IgD-negative memory B cell (primary cell): ENCODE data around the gene IDI2. TPM values are rescaled to one million over a fixed set of nuclear protein-coding genes. Genes with fewer than 3 reads are reported as not detected.
A peak's percentile ranks its signal among the peaks of the same experiment; 100 is the strongest.

Experiments used
- H3K27ac Mint-ChIP-seq, 3 donors: one replicate each; pipeline ENCODE4 v1.8.0; 2020 to 2022; ENCODE audit warnings: mild to moderate bottlenecking in 3 of 3, mixed read lengths in 3 of 3, moderate library complexity in 1 of 3
- H3K27me3 Mint-ChIP-seq: one replicate; pipeline ENCODE4 v1.8.0; 2021; ENCODE audit warnings: mixed read lengths
- H3K36me3 Mint-ChIP-seq: one replicate; pipeline ENCODE4 v1.8.0; 2020; ENCODE audit warnings: mild to moderate bottlenecking, mixed read lengths
- H3K4me1 Mint-ChIP-seq, 3 donors: one replicate each; pipeline ENCODE4 v1.8.0; 2020 to 2022; ENCODE audit warnings: mixed read lengths in 3 of 3, mild to moderate bottlenecking in 1 of 3
- H3K4me3 Mint-ChIP-seq, 4 donors: one replicate each; pipeline ENCODE4 v1.8.0; 2020 to 2022; ENCODE audit warnings: mild to moderate bottlenecking in 4 of 4, mixed read lengths in 4 of 4, moderate library complexity in 3 of 4
- H3K9me3 Mint-ChIP-seq, 3 donors: one replicate each; pipeline ENCODE4 v1.8.0; 2020 to 2021; ENCODE audit warnings: mixed read lengths in 3 of 3, mild to moderate bottlenecking in 1 of 3
- polyA plus RNA-seq: library from polyadenylated mRNA; unstranded; fragments of 300-500 nt; fragmentation: Illumina TruSeq; gene quantifications from one replicate; pipeline ENCODE4 v1.2.3, GENCODE V29; 2021

IDI2 gene
- polyA plus RNA-seq, 1 donor from 2014 or later, result not detected

- Mint-ChIP-seq H3K36me3 (peaks cover 1% of the 10 kb centered on the region), H3K4me1 (peaks cover 17 to 22% (median 21%) of the 10 kb centered on the region in 3 donors), H3K27ac (peak overlapping the region; percentile 91 to 95 (median 93)), H3K9me3 (no peaks in the 10 kb centered on the region), H3K4me3 (peak overlapping the region; percentile 93 to 98 (median 98)), H3K27me3 (no peaks in the 10 kb centered on the region)
These were observed 38.6 kb downstream of the IDI2 start for GRCh38 chr10:986881-987619.

GRCh38 chr10:986137-986825 is 39.4 kb downstream of the IDI2 start:
- Mint-ChIP-seq H3K27me3 (no peaks in the 10 kb centered on the region), H3K9me3 (peaks cover 0 to 2% (median under 1%) of the 10 kb centered on the region in 3 donors), H3K36me3 (peaks cover under 1% of the 10 kb centered on the region), H3K27ac (peak overlapping the region in 2 of 3 donors; percentile 89 to 91), H3K4me1 (peaks cover 15 to 21% (median 20%) of the 10 kb centered on the region in 3 donors), H3K4me3 (peak overlapping the region in 1 of 4 donors; percentile 97)

GRCh38 chr10:985361-985760 is 40.3 kb downstream of the IDI2 start:
- H3K4me1 Mint-ChIP-seq, result peaks cover 10 to 16% (median 14%) of the 10 kb centered on the region in 3 donors
- peak overlapping the region in 1 of 4 donors; percentile 50 for H3K4me3 Mint-ChIP-seq

GRCh38 chr10:983971-984655 is 41.5 kb downstream of the IDI2 start:
- Mint-ChIP-seq H3K36me3 (peaks cover under 1% of the 10 kb centered on the region), H3K9me3 (peaks cover under 1 to 9% (median 8%) of the 10 kb centered on the region in 3 donors), H3K27me3 (no peaks in the 10 kb centered on the region), H3K4me1 (peaks cover 4 to 6% (median 5%) of the 10 kb centered on the region in 3 donors), H3K4me3 (no peak overlapping the region), H3K27ac (no peak overlapping the region)

More at GRCh38 chr10:985361-985760, 40.3 kb downstream of the IDI2 start:
- Mint-ChIP-seq H3K36me3 (no peaks in the 10 kb centered on the region), H3K9me3 (peaks cover 0 to 8% (median 6%) of the 10 kb centered on the region in 3 donors), H3K27me3 (no peaks in the 10 kb centered on the region), H3K27ac (peak overlapping the region in 1 of 3 donors; percentile 51)

GRCh38 chr10:983401-983800 is 42.3 kb downstream of the IDI2 start:
- Mint-ChIP-seq H3K4me3 (no peak overlapping the region), H3K36me3 (peaks cover 3% of the 10 kb centered on the region), H3K4me1 (peaks cover 4 to 5% (median 4%) of the 10 kb centered on the region in 3 donors), H3K9me3 (peaks cover 5 to 14% (median 12%) of the 10 kb centered on the region in 3 donors), H3K27ac (no peak overlapping the region), H3K27me3 (no peaks in the 10 kb centered on the region)

GRCh38 chr10:980468-981093 is 45.1 kb downstream of the IDI2 start:
- Mint-ChIP-seq H3K4me1 (no peaks in the 10 kb centered on the region), H3K4me3 (no peak overlapping the region), H3K36me3 (peaks cover 5% of the 10 kb centered on the region), H3K27ac (no peak overlapping the region), H3K9me3 (peaks cover 7 to 18% (median 12%) of the 10 kb centered on the region in 3 donors), H3K27me3 (no peaks in the 10 kb centered on the region)

GRCh38 chr10:978826-979421 is 46.7 kb downstream of the IDI2 start:
- H3K4me3 Mint-ChIP-seq, result peak overlapping the region in 1 of 4 donors; percentile 85
- no peaks in the 10 kb centered on the region for H3K4me1 Mint-ChIP-seq
- no peaks in the 10 kb centered on the region for H3K27me3 Mint-ChIP-seq
- H3K9me3 Mint-ChIP-seq, result peaks cover 7 to 18% (median 12%) of the 10 kb centered on the region in 3 donors
- peak overlapping the region in 1 of 3 donors; percentile 6 for H3K27ac Mint-ChIP-seq
- H3K36me3 Mint-ChIP-seq, result peaks cover 5% of the 10 kb centered on the region

- Mint-ChIP-seq H3K27me3 (peaks cover 12% of the 10 kb centered on the region), H3K4me3 (no peak overlapping the region), H3K4me1 (no peaks in the 10 kb centered on the region), H3K36me3 (peaks cover 8% of the 10 kb centered on the region), H3K27ac (no peak overlapping the region), H3K9me3 (peaks cover 7 to 18% (median 15%) of the 10 kb centered on the region in 3 donors)
These were observed 49.3 kb downstream of the IDI2 start for GRCh38 chr10:976316-976715.

- H3K27ac Mint-ChIP-seq, result no peak overlapping the region
- H3K9me3 Mint-ChIP-seq, result peaks cover 7 to 11% (median 8%) of the 10 kb centered on the region in 3 donors
- peaks cover 0 to 1% (median 0%) of the 10 kb centered on the region in 3 donors for H3K4me1 Mint-ChIP-seq
- H3K36me3 Mint-ChIP-seq, result peaks cover 8% of the 10 kb centered on the region
- no peak overlapping the region for H3K4me3 Mint-ChIP-seq
- H3K27me3 Mint-ChIP-seq, result peaks cover 15% of the 10 kb centered on the region
These were observed 50.9 kb downstream of the IDI2 start for GRCh38 chr10:974785-975074.

- peaks cover 7 to 10% (median 8%) of the 10 kb centered on the region in 3 donors for H3K9me3 Mint-ChIP-seq
- no peak overlapping the region for H3K27ac Mint-ChIP-seq
- H3K4me1 Mint-ChIP-seq, result peaks cover 0 to 1% (median 0%) of the 10 kb centered on the region in 3 donors
- peaks cover 8% of the 10 kb centered on the region for H3K36me3 Mint-ChIP-seq
- H3K4me3 Mint-ChIP-seq, result no peak overlapping the region
- peaks cover 16% of the 10 kb centered on the region for H3K27me3 Mint-ChIP-seq
These were observed 51.4 kb downstream of the IDI2 start for GRCh38 chr10:974038-974784.

- Mint-ChIP-seq H3K36me3 (peaks cover 3% of the 10 kb centered on the region), H3K4me1 (peaks cover 0 to 1% (median 0%) of the 10 kb centered on the region in 3 donors), H3K4me3 (peak overlapping the region in 1 of 4 donors; percentile 37), H3K27me3 (peaks cover 26% of the 10 kb centered on the region), H3K9me3 (peaks cover 0 to 4% (median 2%) of the 10 kb centered on the region in 3 donors), H3K27ac (no peak overlapping the region)
These were observed 52.9 kb downstream of the IDI2 start for GRCh38 chr10:972763-973162.

- Mint-ChIP-seq H3K27ac (no peak overlapping the region), H3K36me3 (peaks cover 3% of the 10 kb centered on the region), H3K4me1 (peaks cover 0 to 1% (median 0%) of the 10 kb centered on the region in 3 donors), H3K9me3 (peaks cover 0 to 4% (median 3%) of the 10 kb centered on the region in 3 donors), H3K4me3 (no peak overlapping the region), H3K27me3 (peaks cover 26% of the 10 kb centered on the region)
These were observed 54.0 kb downstream of the IDI2 start for GRCh38 chr10:971613-972012.

- Mint-ChIP-seq H3K27me3 (peaks cover 26% of the 10 kb centered on the region), H3K4me3 (peak overlapping the region in 1 of 4 donors; percentile 70), H3K36me3 (peaks cover 3% of the 10 kb centered on the region), H3K27ac (no peak overlapping the region), H3K9me3 (peaks cover 0 to 4% (median 3%) of the 10 kb centered on the region in 3 donors), H3K4me1 (peaks cover 0 to 1% (median 0%) of the 10 kb centered on the region in 3 donors)
These were observed 54.5 kb downstream of the IDI2 start for GRCh38 chr10:971150-971542.
